ENCODE results near the gene GRPEL2. TPM values are rescaled to one million over a fixed set of nuclear protein-coding genes. Genes with fewer than 3 reads are reported as not detected.

Gene GRPEL2
- total RNA-seq, 1 experiment from 2014 or later = 47.3 TPM

DNA sequence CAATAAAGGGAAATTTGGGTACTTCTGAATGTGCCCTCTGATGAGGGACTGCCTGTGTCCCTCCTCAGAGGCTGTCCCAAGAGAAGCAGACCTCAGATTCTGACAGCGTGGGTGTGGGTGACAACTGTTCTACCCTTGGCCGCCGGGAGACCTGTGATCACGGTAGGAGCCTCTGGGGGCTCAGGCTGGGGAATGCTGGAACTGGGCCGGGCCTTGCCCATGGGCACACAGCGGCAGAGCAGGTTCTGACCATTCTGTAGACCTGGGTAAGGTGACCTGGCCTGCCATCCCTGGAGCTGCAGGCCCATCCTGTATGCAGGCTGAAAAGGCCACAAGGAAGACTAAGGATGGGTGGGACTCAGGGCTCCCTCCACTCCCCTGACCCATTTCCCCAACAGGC is 29.5 kb upstream of the GRPEL2 start:
- H3K27me3 ChIP-seq (ENCODE audit: insufficient read depth, low read length) = no peaks in the 10 kb centered on the region
- H2AK5ac ChIP-seq (ENCODE audit: insufficient read length, low read length) = no peak overlapping the region
- H2BK120ac ChIP-seq (ENCODE audit: low read depth, low read length, poor library complexity, severe bottlenecking) = no peak overlapping the region
- no peak overlapping the region for H3K4me2 ChIP-seq (ENCODE audit: insufficient read depth, insufficient read length, low read length)
- no peak overlapping the region for H2BK20ac ChIP-seq (ENCODE audit: low read depth, low read length, poor library complexity, severe bottlenecking)
- H3K56ac ChIP-seq (ENCODE audit: insufficient read length, low read depth, low read length) = no peak overlapping the region
- TF ChIP-seq, protein P1, sequence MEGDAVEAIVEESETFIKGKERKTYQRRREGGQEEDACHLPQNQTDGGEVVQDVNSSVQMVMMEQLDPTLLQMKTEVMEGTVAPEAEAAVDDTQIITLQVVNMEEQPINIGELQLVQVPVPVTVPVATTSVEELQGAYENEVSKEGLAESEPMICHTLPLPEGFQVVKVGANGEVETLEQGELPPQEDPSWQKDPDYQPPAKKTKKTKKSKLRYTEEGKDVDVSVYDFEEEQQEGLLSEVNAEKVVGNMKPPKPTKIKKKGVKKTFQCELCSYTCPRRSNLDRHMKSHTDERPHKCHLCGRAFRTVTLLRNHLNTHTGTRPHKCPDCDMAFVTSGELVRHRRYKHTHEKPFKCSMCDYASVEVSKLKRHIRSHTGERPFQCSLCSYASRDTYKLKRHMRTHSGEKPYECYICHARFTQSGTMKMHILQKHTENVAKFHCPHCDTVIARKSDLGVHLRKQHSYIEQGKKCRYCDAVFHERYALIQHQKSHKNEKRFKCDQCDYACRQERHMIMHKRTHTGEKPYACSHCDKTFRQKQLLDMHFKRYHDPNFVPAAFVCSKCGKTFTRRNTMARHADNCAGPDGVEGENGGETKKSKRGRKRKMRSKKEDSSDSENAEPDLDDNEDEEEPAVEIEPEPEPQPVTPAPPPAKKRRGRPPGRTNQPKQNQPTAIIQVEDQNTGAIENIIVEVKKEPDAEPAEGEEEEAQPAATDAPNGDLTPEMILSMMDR (conservative IDR thresholded peaks at IDR 0.05) = no peak
- no peak overlapping the region for H4K91ac ChIP-seq (ENCODE audit: insufficient read length, low read depth, low read length)
- no peaks in the 10 kb centered on the region for H3K9me3 ChIP-seq (ENCODE audit: control insufficient read depth, low read depth, low read length)
- H3K79me2 ChIP-seq (ENCODE audit: insufficient read depth, low read length) = no peaks in the 10 kb centered on the region
- no peak for DNase-seq
- H3K18ac ChIP-seq (ENCODE audit: insufficient read length, low read depth, low read length) = no peak overlapping the region
- WGBS (ENCODE audit: extremely low coverage, insufficient read length, low lambda C conversion rate) = no CpG with 5 or more reads among the region's 6 CpGs
- H2BK5ac ChIP-seq (ENCODE audit: insufficient read length, low read length) = no peak overlapping the region
- Mint-ChIP-seq H3K36me3 (ENCODE audit: insufficient read depth in 1 of 3, low read depth in 3 of 3) (no peaks in the 10 kb centered on the region), H3K4me1 (peaks cover 7 to 9% of the 10 kb centered on the region in 2 experiments), H3K27ac (no peak overlapping the region), H3K27me3 (ENCODE audit: low read depth) (no peaks in the 10 kb centered on the region; the same call in none of the 2 replicates), H3K9me3 (no peaks in the 10 kb centered on the region), H3K4me3 (no peak overlapping the region)
- no peak overlapping the region for H3K9ac ChIP-seq (ENCODE audit: extremely low read depth, insufficient read length, low read length)
- H3K14ac ChIP-seq (ENCODE audit: insufficient read depth, low read length) = no peak overlapping the region
- H4K5ac ChIP-seq (ENCODE audit: insufficient read length, low read depth, low read length) = no peak overlapping the region
- no peak overlapping the region for H4K8ac ChIP-seq (replicated peaks; ENCODE audit: insufficient read length, low read depth, low read length)
- H2BK15ac ChIP-seq (ENCODE audit: low read depth, low read length) = no peak overlapping the region
- no peak overlapping the region for H3K27ac ChIP-seq (ENCODE audit: insufficient read length, low read depth, low read length)
- H3K23me2 ChIP-seq (ENCODE audit: insufficient read length, low read depth, low read length, poor library complexity, severe bottlenecking) = peaks cover 3% of the 10 kb centered on the region
- H3K79me1 ChIP-seq (ENCODE audit: insufficient read depth, low read depth, low read length, poor library complexity, severe bottlenecking) = no peaks in the 10 kb centered on the region
- H3K4me1 ChIP-seq (ENCODE audit: insufficient read depth, low read length) = no peaks in the 10 kb centered on the region
- H2AFZ ChIP-seq (ENCODE audit: low read length) = no peak overlapping the region
- no peaks in the 10 kb centered on the region for H4K20me1 ChIP-seq (ENCODE audit: control insufficient read depth, insufficient read depth, insufficient read length)
- no peak overlapping the region for H3T11ph ChIP-seq (ENCODE audit: low read length)
- no peak overlapping the region for H3K23ac ChIP-seq (ENCODE audit: insufficient read length, low read depth, low read length)
- no peak overlapping the region for H3K4ac ChIP-seq (ENCODE audit: low read depth, low read length)
- H2BK12ac ChIP-seq (ENCODE audit: insufficient read length, low read depth, low read length) = no peak overlapping the region

Measured in H9 (cell line).